ENCODE data around the gene SAP30.

Gene SAP30

DNA sequence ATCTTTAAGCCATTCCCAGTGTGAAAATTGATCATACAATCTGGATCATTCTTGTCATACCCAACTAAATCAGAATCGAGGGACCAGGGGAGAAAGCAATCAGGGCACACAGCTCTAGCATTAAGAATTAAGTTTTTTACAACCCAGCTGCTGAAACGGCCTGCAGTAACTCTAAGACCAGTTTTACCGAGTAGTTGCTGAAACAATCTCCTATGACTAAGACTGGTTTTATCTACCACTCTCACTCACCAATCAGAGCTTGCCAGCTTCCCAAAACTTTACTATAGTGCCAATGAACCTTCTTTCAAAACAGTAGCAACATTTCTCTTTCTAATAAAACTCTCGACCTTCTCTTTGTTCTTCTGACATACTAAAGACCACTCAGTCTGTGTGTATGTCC, 2.8 kb upstream of the SAP30 start:
- H3K4me3 ChIP-seq (ENCODE audit: low read length), result no peak overlapping the region
- TF ChIP-seq, protein P1, sequence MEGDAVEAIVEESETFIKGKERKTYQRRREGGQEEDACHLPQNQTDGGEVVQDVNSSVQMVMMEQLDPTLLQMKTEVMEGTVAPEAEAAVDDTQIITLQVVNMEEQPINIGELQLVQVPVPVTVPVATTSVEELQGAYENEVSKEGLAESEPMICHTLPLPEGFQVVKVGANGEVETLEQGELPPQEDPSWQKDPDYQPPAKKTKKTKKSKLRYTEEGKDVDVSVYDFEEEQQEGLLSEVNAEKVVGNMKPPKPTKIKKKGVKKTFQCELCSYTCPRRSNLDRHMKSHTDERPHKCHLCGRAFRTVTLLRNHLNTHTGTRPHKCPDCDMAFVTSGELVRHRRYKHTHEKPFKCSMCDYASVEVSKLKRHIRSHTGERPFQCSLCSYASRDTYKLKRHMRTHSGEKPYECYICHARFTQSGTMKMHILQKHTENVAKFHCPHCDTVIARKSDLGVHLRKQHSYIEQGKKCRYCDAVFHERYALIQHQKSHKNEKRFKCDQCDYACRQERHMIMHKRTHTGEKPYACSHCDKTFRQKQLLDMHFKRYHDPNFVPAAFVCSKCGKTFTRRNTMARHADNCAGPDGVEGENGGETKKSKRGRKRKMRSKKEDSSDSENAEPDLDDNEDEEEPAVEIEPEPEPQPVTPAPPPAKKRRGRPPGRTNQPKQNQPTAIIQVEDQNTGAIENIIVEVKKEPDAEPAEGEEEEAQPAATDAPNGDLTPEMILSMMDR (conservative IDR thresholded peaks at IDR 0.05; ENCODE audit: low read length), result no peak
- peak; percentile 17 for DNase-seq (ENCODE audit: low read depth)

- TF ChIP-seq, protein P1 (conservative IDR thresholded peaks at IDR 0.05; ENCODE audit: low read length), result no peak
- H3K4me3 ChIP-seq (ENCODE audit: low read length), result peak overlapping the region; percentile 77
- no peak for DNase-seq (ENCODE audit: low read depth)
Observed at GRCh38 chr4:173370130-173370476, 651 bp upstream of the SAP30 start.

DNA sequence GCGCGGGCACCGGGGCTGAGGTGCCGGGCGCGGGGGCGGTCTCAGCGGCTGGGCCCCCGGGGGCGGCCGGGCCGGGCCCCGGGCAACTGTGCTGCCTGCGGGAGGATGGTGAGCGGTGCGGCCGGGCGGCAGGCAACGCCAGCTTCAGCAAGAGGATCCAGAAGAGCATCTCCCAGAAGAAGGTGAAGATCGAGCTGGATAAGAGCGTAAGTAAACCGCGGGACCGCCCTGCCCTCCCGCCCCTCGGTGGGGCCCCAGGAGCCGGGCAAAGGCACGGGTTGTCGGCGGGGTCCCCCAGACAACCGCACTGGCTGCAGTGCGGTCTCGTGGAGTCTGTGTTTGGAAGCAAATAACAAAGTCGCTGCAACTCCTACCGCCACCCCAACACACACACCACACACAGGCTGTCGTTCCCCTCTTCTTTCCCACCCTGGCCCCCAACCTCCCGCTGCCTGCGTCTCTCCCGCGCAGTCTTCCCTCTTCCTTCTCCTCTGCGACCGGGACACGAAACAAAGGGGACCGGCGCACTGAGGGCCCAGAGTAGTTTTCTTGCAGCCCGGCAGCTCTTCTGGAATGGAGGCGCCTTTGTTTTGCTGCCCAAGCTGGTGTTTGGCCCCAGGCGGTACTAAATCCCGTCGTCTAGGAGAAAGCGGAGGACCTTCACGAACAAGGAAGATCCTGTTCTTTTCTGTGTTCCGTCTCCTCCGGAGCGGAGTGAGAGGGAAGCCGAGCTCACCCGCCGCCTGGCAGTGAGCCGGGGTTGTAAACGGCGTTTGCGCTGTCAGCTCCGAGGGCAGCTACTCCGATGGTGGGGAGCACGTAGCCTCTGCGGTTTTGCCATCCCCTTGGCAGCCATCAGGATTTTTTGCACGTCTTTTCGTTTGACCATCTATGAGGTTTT, 788 bp downstream of the SAP30 start:
- TF ChIP-seq, protein P1 (conservative IDR thresholded peaks at IDR 0.05; ENCODE audit: low read length), result no peak
- peak; percentile 74 for DNase-seq (ENCODE audit: low read depth)

DNA sequence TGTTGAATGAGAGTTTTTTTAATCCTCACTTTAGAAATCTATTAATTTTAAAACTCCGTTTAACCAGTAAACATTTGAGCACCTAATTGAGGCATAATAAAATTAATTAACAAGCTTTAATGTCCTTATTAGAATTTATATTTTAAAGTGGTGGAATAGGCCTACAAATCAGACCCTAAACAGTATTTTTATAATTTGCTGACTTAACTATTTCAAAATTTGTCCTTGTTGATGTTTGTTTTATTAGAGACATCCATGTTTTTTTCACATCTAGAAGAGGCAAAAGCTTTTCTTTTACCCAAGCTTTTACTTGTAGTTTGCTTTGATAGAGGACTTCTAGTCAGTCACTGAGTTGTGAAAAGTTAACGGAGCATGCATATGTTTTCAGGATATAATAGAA, 3.8 kb downstream of the SAP30 start:
- TF ChIP-seq, protein P1 (conservative IDR thresholded peaks at IDR 0.05; ENCODE audit: low read length), result no peak
- H3K4me3 ChIP-seq (ENCODE audit: low read length), result no peak overlapping the region
- DNase-seq (ENCODE audit: low read depth), result no peak

More for the DNA sequence above, 788 bp downstream of the SAP30 start:
- peak overlapping the region; percentile 81 for H3K4me3 ChIP-seq (ENCODE audit: low read length)

DNA sequence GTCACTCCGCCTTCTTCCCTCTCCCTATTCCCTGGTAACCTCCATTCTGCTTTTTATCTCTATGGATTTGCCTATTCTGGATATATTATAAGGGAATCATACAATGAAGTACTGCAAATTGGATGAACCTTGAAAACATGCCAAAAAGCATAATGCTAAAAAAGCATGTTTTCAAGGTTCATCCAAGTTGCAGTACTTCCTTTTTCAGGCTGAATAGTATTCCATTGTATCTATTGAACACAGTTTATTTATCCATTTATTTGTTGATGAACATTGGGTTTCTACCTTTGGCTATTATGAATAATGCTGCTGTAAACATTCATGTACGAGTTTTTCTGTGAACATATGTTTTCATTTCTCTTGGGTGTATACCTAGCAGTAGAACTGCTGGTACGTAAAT, 9.2 kb downstream of the SAP30 start:
- no peak for DNase-seq (ENCODE audit: low read depth)
- TF ChIP-seq, protein P1 (conservative IDR thresholded peaks at IDR 0.05; ENCODE audit: low read length), result no peak

DNA sequence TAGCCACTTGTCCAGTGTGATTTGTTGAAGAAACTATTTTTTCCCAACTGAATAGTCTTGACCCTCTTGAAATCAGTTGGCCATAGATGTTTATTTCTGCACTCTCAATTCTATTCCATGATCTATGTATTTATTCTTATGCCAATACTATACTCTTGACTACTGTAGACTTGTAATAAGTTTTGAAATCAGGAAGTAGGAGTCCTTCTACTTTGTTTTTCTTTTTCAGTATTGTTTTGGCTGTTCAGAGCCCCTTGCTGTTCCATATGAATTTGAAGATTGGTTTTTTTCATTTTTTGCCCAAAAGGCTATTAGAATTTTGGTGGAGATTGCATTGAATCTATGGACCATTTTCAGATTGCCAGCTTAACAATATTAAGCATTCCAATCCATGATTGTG, 10.2 kb downstream of the SAP30 start:
- no peak overlapping the region for H3K4me3 ChIP-seq (ENCODE audit: low read length)
- TF ChIP-seq, protein P1 (conservative IDR thresholded peaks at IDR 0.05; ENCODE audit: low read length), result no peak
- no peak for DNase-seq (ENCODE audit: low read depth)

More for the DNA sequence above, 9.2 kb downstream of the SAP30 start:
- H3K4me3 ChIP-seq (ENCODE audit: low read length), result no peak overlapping the region

- TF ChIP-seq, protein P1 (conservative IDR thresholded peaks at IDR 0.05; ENCODE audit: low read length), result no peak
- DNase-seq (ENCODE audit: low read depth), result no peak
- no peak overlapping the region for H3K4me3 ChIP-seq (ENCODE audit: low read length)
Observed at GRCh38 chr4:173381610-173382009, 10.9 kb downstream of the SAP30 start.

All from AG10803 (cell line).